GM19452 (cell line): ENCODE data around the gene B9D1.

Source experiments
- ATAC-seq: cut with Tn5 transposase; IDR thresholded peaks from one replicate; pipeline ENCODE4 v1.9.1; 2021; ENCODE audit not compliant: unreplicated experiment

The B9D1 gene

GRCh38 chr17:19377602-19378415, 15.3 kb upstream of the B9D1 start:
- ATAC-seq, result peak; percentile 92

- ATAC-seq, result no peak
Observed at GRCh38 chr17:19376811-19377210, 14.3 kb upstream of the B9D1 start.

GRCh38 chr17:19375732-19376131, 13.2 kb upstream of the B9D1 start:
- no peak for ATAC-seq

- no peak for ATAC-seq
Observed at GRCh38 chr17:19374136-19374535, 11.6 kb upstream of the B9D1 start.

- ATAC-seq, result no peak
Observed at GRCh38 chr17:19372866-19373504, 10.5 kb upstream of the B9D1 start.

- ATAC-seq, result no peak
Observed at GRCh38 chr17:19372439-19372838, 9.9 kb upstream of the B9D1 start.

- no peak for ATAC-seq
Observed at GRCh38 chr17:19372011-19372370, 9.5 kb upstream of the B9D1 start.

GRCh38 chr17:19371259-19372010, 8.9 kb upstream of the B9D1 start:
- no peak for ATAC-seq

GRCh38 chr17:19370493-19370960, 8.0 kb upstream of the B9D1 start:
- ATAC-seq, result peak; percentile 78

GRCh38 chr17:19369846-19370492, 7.4 kb upstream of the B9D1 start:
- ATAC-seq, result no peak

- ATAC-seq, result no peak
Observed at GRCh38 chr17:19369107-19369778, 6.7 kb upstream of the B9D1 start.

- ATAC-seq, result no peak
Observed at GRCh38 chr17:19368229-19368628, 5.7 kb upstream of the B9D1 start.

GRCh38 chr17:19366637-19366972, 4.1 kb upstream of the B9D1 start:
- no peak for ATAC-seq

GRCh38 chr17:19365833-19366636, 3.5 kb upstream of the B9D1 start:
- ATAC-seq, result no peak

- no peak for ATAC-seq
Observed at GRCh38 chr17:19365499-19365817, 2.9 kb upstream of the B9D1 start.

GRCh38 chr17:19364699-19365498, 2.4 kb upstream of the B9D1 start:
- no peak for ATAC-seq

- ATAC-seq, result no peak
Observed at GRCh38 chr17:19363460-19364035, 1.0 kb upstream of the B9D1 start.

GRCh38 chr17:19363114-19363438, 553 bp upstream of the B9D1 start:
- no peak for ATAC-seq

GRCh38 chr17:19361944-19362276, 613 bp downstream of the B9D1 start:
- no peak for ATAC-seq
